ENCODE measurements around the gene TTC21A.

Gene TTC21A

DNA sequence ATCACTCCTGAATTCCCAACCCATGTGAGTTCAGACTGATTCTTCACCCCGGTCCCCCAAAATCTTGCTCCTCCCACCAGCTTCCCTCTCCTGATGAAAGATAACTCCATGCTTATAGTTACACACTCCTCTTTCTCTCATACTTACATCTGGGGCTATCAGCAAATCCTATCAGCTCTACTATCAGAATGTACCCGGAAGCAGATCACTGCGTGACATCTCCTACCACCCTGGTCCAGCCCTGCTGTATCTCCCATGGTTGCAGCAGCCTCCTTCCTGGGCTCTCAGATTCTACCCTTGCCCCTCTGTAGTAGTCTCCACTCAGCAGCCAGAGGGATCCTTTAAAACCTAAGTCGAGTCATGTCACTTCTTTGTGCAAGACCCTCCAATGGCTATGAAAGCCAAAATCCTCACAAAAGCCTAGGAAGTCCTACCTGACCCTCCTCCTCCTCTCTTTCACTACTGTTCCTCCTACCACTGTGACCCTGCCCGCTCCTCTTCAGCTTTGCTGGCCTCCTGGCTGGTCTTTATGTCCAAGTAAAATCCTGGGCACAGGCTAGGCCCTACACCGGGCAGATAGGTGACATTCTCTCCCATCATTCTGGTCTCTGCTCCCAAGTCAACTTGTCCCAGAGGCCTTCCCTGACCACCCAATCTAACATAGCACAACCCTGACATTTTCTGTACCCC lies 68.7 kb downstream of the TTC21A start:
- Histone ChIP-seq H2BK120ac (ENCODE audit: low read depth, low read length) (no peak overlapping the region), H3K18ac (ENCODE audit: low read length) (no peak overlapping the region), H2AK5ac (ENCODE audit: low read depth, low read length) (no peak overlapping the region), H3K4me2 (ENCODE audit: insufficient read depth, low read length, poor library complexity, severe bottlenecking) (no peak overlapping the region), H3K14ac (ENCODE audit: low read length) (no peak overlapping the region), H3K4me3 (ENCODE audit: low read length in 2 of 2) (no peak overlapping the region), H3K36me3 (replicated peaks in 1 of 2; ENCODE audit: control insufficient read depth in 2 of 2, insufficient read depth in 2 of 2, low read length in 2 of 2) (no peaks in the 10 kb centered on the region), H3K9me3 (replicated peaks in 1 of 2; ENCODE audit: control insufficient read depth in 2 of 2, insufficient read depth in 1 of 2, low read depth in 1 of 2, low read length in 2 of 2) (no peaks in the 10 kb centered on the region), H2AFZ (ENCODE audit: low read length) (no peak overlapping the region), H3K9ac (ENCODE audit: low read depth, low read length, poor library complexity) (no peak overlapping the region), H3K4ac (ENCODE audit: low read length) (no peak overlapping the region), H2BK12ac (ENCODE audit: low read length) (no peak overlapping the region), H4K91ac (ENCODE audit: low read depth, low read length, poor library complexity) (no peak overlapping the region), H2BK5ac (ENCODE audit: low read length) (peak overlapping the region; percentile 7), H4K8ac (ENCODE audit: low read depth, low read length) (no peak overlapping the region), H2BK15ac (ENCODE audit: low read length) (no peak overlapping the region), H3K79me1 (ENCODE audit: low read depth, low read length) (no peaks in the 10 kb centered on the region), H3K27ac (replicated peaks; ENCODE audit: low read length) (no peak overlapping the region), H3K23ac (ENCODE audit: low read depth, low read length, poor library complexity) (no peak overlapping the region), H3K4me1 (ENCODE audit: control insufficient read depth in 2 of 2, insufficient read depth in 1 of 2, low read depth in 1 of 2, low read length in 2 of 2) (peaks cover 12 to 16% of the 10 kb centered on the region in 2 donors), H3K27me3 (ENCODE audit: control insufficient read depth in 3 of 3, insufficient read depth in 3 of 3, low read depth in 1 of 3, low read length in 3 of 3) (peaks cover 0 to 9% (median 0%) of the 10 kb centered on the region in 3 experiments)
- DNase-seq (ENCODE audit: low spot score): no peak
- WGBS, 2 donors (ENCODE audit: extremely low coverage in 2 of 2, insufficient read length in 2 of 2, insufficient replicate concordance in 1 of 2): no CpG with 5 or more reads among the region's 6 CpGs

DNA sequence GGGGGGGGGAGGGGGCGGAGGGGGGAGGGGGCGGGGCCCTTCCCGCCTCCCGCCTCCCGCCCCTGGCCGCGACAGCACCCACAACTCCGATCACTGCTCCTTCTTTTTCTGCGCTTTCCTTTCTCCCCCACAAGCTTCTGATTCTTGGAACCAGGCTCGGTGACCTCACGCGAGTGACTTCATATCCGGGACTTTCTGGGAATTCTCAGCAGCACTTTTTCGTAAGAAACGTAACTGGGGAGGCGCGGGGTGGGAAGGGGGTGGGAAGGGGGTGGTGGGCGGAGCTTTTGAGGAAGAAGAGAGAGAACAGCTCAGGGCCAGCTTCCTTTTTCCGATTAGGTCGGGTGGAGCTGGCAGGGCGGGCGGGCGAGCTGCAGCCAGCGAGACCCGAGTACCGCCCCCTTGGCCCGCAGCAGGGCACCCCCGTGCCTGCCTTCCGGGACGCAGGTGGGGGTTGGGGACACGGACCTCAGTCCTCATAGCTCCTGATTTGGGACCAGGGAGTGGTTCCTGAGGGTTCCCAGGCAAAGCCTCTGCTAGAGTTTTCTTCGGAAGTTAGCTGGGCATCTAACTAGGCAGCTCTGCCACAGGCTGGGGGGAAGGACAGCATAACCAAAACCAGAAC lies 70.3 kb downstream of the TTC21A start:
- peaks cover 12 to 16% of the 10 kb centered on the region in 2 donors for H3K4me1 ChIP-seq (ENCODE audit: control insufficient read depth in 2 of 2, insufficient read depth in 1 of 2, low read depth in 1 of 2, low read length in 2 of 2)
- H2BK12ac ChIP-seq (ENCODE audit: low read length): no peak overlapping the region
- peak overlapping the region; percentile 53 to 79 for H3K4me3 ChIP-seq (ENCODE audit: low read length in 2 of 2)
- H2BK5ac ChIP-seq (ENCODE audit: low read length): no peak overlapping the region
- H3K23ac ChIP-seq (ENCODE audit: low read depth, low read length, poor library complexity): peak overlapping the region; percentile 38
- no peak overlapping the region for H2BK15ac ChIP-seq (ENCODE audit: low read length)
- no peak overlapping the region for H2AK5ac ChIP-seq (ENCODE audit: low read depth, low read length)
- no peak overlapping the region for H2BK120ac ChIP-seq (ENCODE audit: low read depth, low read length)
- peak overlapping the region; percentile 89 for H2AFZ ChIP-seq (ENCODE audit: low read length)
- H3K14ac ChIP-seq (ENCODE audit: low read length): no peak overlapping the region
- H3K18ac ChIP-seq (ENCODE audit: low read length): peak overlapping the region; percentile 93
- no peaks in the 10 kb centered on the region for H3K9me3 ChIP-seq (replicated peaks in 1 of 2; ENCODE audit: control insufficient read depth in 2 of 2, insufficient read depth in 1 of 2, low read depth in 1 of 2, low read length in 2 of 2)
- H3K36me3 ChIP-seq (replicated peaks in 1 of 2; ENCODE audit: control insufficient read depth in 2 of 2, insufficient read depth in 2 of 2, low read length in 2 of 2): no peaks in the 10 kb centered on the region
- H3K4me2 ChIP-seq (ENCODE audit: insufficient read depth, low read length, poor library complexity, severe bottlenecking): peak overlapping the region; percentile 48
- peak overlapping the region; percentile 73 for H3K9ac ChIP-seq (ENCODE audit: low read depth, low read length, poor library complexity)
- no peak overlapping the region for H3K4ac ChIP-seq (ENCODE audit: low read length)
- no peaks in the 10 kb centered on the region for H3K79me1 ChIP-seq (ENCODE audit: low read depth, low read length)
- no peak overlapping the region for H4K8ac ChIP-seq (ENCODE audit: low read depth, low read length)
- WGBS, 2 donors (ENCODE audit: extremely low coverage in 2 of 2, insufficient read length in 2 of 2, insufficient replicate concordance in 1 of 2): no CpG with 5 or more reads among the region's 32 CpGs
- no peak overlapping the region for H4K91ac ChIP-seq (ENCODE audit: low read depth, low read length, poor library complexity)
- peaks cover 0 to 12% (median 0%) of the 10 kb centered on the region in 3 experiments for H3K27me3 ChIP-seq (ENCODE audit: control insufficient read depth in 3 of 3, insufficient read depth in 3 of 3, low read depth in 1 of 3, low read length in 3 of 3)
- peak overlapping the region; percentile 76 for H3K27ac ChIP-seq (replicated peaks; ENCODE audit: low read length)
- no peak for DNase-seq (ENCODE audit: low spot score)

DNA sequence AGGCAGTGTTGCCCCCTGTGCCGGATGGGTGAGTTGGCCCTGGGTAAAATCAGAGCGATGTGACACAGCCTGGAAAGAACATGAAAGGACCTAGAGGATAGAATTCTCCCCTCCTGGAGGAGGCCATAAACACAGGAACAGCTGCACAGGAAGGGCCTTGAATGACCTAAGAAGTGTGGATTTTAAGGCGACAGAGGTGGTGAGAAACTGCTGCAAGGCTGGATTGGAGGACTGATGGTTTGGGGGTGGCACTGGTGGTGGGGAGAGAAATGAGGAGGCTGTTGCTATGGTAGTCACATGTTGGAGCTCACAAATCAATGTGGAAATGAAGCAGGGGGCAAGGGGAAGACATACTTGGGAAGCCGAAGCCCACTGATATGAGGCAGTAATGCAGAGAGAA lies 71.1 kb downstream of the TTC21A start:
- Histone ChIP-seq H2BK15ac (ENCODE audit: low read length) (no peak overlapping the region), H2AK5ac (ENCODE audit: low read depth, low read length) (no peak overlapping the region), H3K14ac (ENCODE audit: low read length) (no peak overlapping the region), H2AFZ (ENCODE audit: low read length) (peak overlapping the region; percentile 89), H3K9me3 (replicated peaks in 1 of 2; ENCODE audit: control insufficient read depth in 2 of 2, insufficient read depth in 1 of 2, low read depth in 1 of 2, low read length in 2 of 2) (no peaks in the 10 kb centered on the region), H3K4me1 (ENCODE audit: control insufficient read depth in 2 of 2, insufficient read depth in 1 of 2, low read depth in 1 of 2, low read length in 2 of 2) (peaks cover 12 to 16% of the 10 kb centered on the region in 2 donors), H2BK5ac (ENCODE audit: low read length) (no peak overlapping the region), H3K9ac (ENCODE audit: low read depth, low read length, poor library complexity) (no peak overlapping the region), H3K27me3 (ENCODE audit: control insufficient read depth in 3 of 3, insufficient read depth in 3 of 3, low read depth in 1 of 3, low read length in 3 of 3) (peaks cover 0 to 12% (median 0%) of the 10 kb centered on the region in 3 experiments), H2BK12ac (ENCODE audit: low read length) (no peak overlapping the region), H3K4me3 (ENCODE audit: low read length in 2 of 2) (peak overlapping the region in 1 of 2 donors; percentile 53), H2BK120ac (ENCODE audit: low read depth, low read length) (no peak overlapping the region), H3K79me1 (ENCODE audit: low read depth, low read length) (no peaks in the 10 kb centered on the region), H4K8ac (ENCODE audit: low read depth, low read length) (no peak overlapping the region), H3K18ac (ENCODE audit: low read length) (no peak overlapping the region), H3K23ac (ENCODE audit: low read depth, low read length, poor library complexity) (no peak overlapping the region), H3K4me2 (ENCODE audit: insufficient read depth, low read length, poor library complexity, severe bottlenecking) (no peak overlapping the region), H3K4ac (ENCODE audit: low read length) (no peak overlapping the region), H3K27ac (replicated peaks; ENCODE audit: low read length) (no peak overlapping the region), H3K36me3 (replicated peaks in 1 of 2; ENCODE audit: control insufficient read depth in 2 of 2, insufficient read depth in 2 of 2, low read length in 2 of 2) (no peaks in the 10 kb centered on the region), H4K91ac (ENCODE audit: low read depth, low read length, poor library complexity) (no peak overlapping the region)
- DNase-seq (ENCODE audit: low spot score): no peak
- WGBS, 2 donors (ENCODE audit: extremely low coverage in 2 of 2, insufficient read length in 2 of 2, insufficient replicate concordance in 1 of 2): no CpG with 5 or more reads among the region's 4 CpGs

DNA sequence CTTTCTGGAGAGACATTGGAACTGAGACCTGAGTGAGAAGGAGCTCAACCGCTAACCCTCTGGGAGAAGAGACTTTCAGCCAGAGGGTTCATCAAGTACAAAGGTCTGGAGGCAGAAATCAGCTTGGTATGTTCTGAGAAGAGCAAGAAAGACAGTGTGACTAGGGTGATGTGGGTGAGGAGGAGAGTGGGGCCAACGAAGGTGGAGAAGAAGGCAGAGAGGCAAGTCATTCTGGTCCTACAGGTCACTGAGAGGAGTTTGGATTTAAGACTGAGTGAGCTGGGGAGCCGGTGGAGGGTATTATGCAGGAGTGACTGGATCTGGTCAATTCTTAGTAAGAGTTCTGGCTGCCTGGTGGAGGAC lies 72.7 kb downstream of the TTC21A start:
- no peak overlapping the region for H2BK120ac ChIP-seq (ENCODE audit: low read depth, low read length)
- H3K4me1 ChIP-seq (ENCODE audit: control insufficient read depth in 2 of 2, insufficient read depth in 1 of 2, low read depth in 1 of 2, low read length in 2 of 2): peaks cover 12 to 16% of the 10 kb centered on the region in 2 donors
- peaks cover 0 to 12% (median 0%) of the 10 kb centered on the region in 3 experiments for H3K27me3 ChIP-seq (ENCODE audit: control insufficient read depth in 3 of 3, insufficient read depth in 3 of 3, low read depth in 1 of 3, low read length in 3 of 3)
- peak overlapping the region; percentile 54 for H2AK5ac ChIP-seq (ENCODE audit: low read depth, low read length)
- H3K9ac ChIP-seq (ENCODE audit: low read depth, low read length, poor library complexity): peak overlapping the region; percentile 90
- no peak overlapping the region for H4K8ac ChIP-seq (ENCODE audit: low read depth, low read length)
- H3K79me1 ChIP-seq (ENCODE audit: low read depth, low read length): no peaks in the 10 kb centered on the region
- H3K27ac ChIP-seq (replicated peaks; ENCODE audit: low read length): no peak overlapping the region
- peak overlapping the region; percentile 33 to 78 for H3K4me3 ChIP-seq (ENCODE audit: low read length in 2 of 2)
- peak overlapping the region; percentile 47 for H2BK12ac ChIP-seq (ENCODE audit: low read length)
- H2AFZ ChIP-seq (ENCODE audit: low read length): peak overlapping the region; percentile 83
- H3K4me2 ChIP-seq (ENCODE audit: insufficient read depth, low read length, poor library complexity, severe bottlenecking): peak overlapping the region; percentile 71
- no peak for DNase-seq (ENCODE audit: low spot score)
- no peaks in the 10 kb centered on the region for H3K36me3 ChIP-seq (replicated peaks in 1 of 2; ENCODE audit: control insufficient read depth in 2 of 2, insufficient read depth in 2 of 2, low read length in 2 of 2)
- H3K23ac ChIP-seq (ENCODE audit: low read depth, low read length, poor library complexity): peak overlapping the region; percentile 25
- H3K9me3 ChIP-seq (replicated peaks in 1 of 2; ENCODE audit: control insufficient read depth in 2 of 2, insufficient read depth in 1 of 2, low read depth in 1 of 2, low read length in 2 of 2): no peaks in the 10 kb centered on the region
- H2BK15ac ChIP-seq (ENCODE audit: low read length): peak overlapping the region; percentile 94
- H2BK5ac ChIP-seq (ENCODE audit: low read length): peak overlapping the region; percentile 15
- no CpG with 5 or more reads among the region's 3 CpGs for WGBS, 2 donors (ENCODE audit: extremely low coverage in 2 of 2, insufficient read length in 2 of 2, insufficient replicate concordance in 1 of 2)
- H3K18ac ChIP-seq (ENCODE audit: low read length): peak overlapping the region; percentile 87
- H3K14ac ChIP-seq (ENCODE audit: low read length): no peak overlapping the region
- peak overlapping the region; percentile 57 for H4K91ac ChIP-seq (ENCODE audit: low read depth, low read length, poor library complexity)
- H3K4ac ChIP-seq (ENCODE audit: low read length): no peak overlapping the region
